CD14-positive monocyte (primary cell): ENCODE data around the gene NFIC. TPM values are rescaled to one million over a fixed set of nuclear protein-coding genes. Genes with fewer than 3 reads are reported as not detected.

ENCODE experiments used
- DNase-seq, 3 donors: peaks; one replicate each; pipeline ENCODE4 v3.0.0-alpha.2; 2011 to 2022
- H2AFZ ChIP-seq: 2 replicates; pipeline ENCODE4 v1.6.0; 2012; ENCODE audit warnings: mild to moderate bottlenecking, low read depth, low read length, inconsistent platforms; ENCODE audit not compliant: insufficient read depth, poor library complexity, severe bottlenecking
- H3K27ac ChIP-seq, 2 donors: 1 replicate in 1 of 2; 2 replicates in 1 of 2; pipeline ENCODE4 v1.5.1; 2012 to 2013; ENCODE audit warnings: low read length in 2 of 2, control low read depth in 1 of 2, inconsistent platforms in 1 of 2, low read depth in 1 of 2, mild to moderate bottlenecking in 1 of 2
- H3K27me3 ChIP-seq, 2 donors: one replicate each; pipeline versions ENCODE4 v1.6.0 to v1.6.1; 2011 to 2013; ENCODE audit warnings: low read length in 2 of 2; ENCODE audit not compliant: control insufficient read depth in 2 of 2, insufficient read depth in 2 of 2
- H3K36me3 ChIP-seq, 2 donors: replicated peaks in 1 of 2; 1 replicate in 1 of 2; 2 replicates in 1 of 2; pipeline versions ENCODE4 v1.5.1 to v1.6.1; 2012 to 2013; ENCODE audit warnings: low read length in 2 of 2, control low read depth in 1 of 2, inconsistent platforms in 1 of 2, mild to moderate bottlenecking in 1 of 2; ENCODE audit not compliant: insufficient read depth in 2 of 2, control insufficient read depth in 1 of 2
- H3K4me1 ChIP-seq, 2 donors: 1 replicate in 1 of 2; 2 replicates in 1 of 2; pipeline versions ENCODE4 v1.5.1 to v1.6.1; 2012 to 2013; ENCODE audit warnings: low read length in 2 of 2, control low read depth in 1 of 2, inconsistent platforms in 1 of 2, mild to moderate bottlenecking in 1 of 2, moderate library complexity in 1 of 2; ENCODE audit not compliant: insufficient read depth in 2 of 2, control insufficient read depth in 1 of 2
- H3K4me2 ChIP-seq: replicated peaks from 2 replicates; pipeline ENCODE3; 2012; ENCODE audit warnings: low read length, moderate library complexity, mild to moderate bottlenecking; ENCODE audit not compliant: poor library complexity, severe bottlenecking; ENCODE audit errors: extremely low read depth
- H3K4me3 ChIP-seq, 3 experiments: fragments of 200-600 bp in 1 of 3; sonication (generic) in 1 of 3; replicated peaks in 1 of 3; 1 replicate in 2 of 3; 2 replicates in 1 of 3; pipeline ENCODE4 v1.5.1; 2011 to 2013; ENCODE audit warnings: low read length in 3 of 3, mild to moderate bottlenecking in 3 of 3, control low read depth in 2 of 3, low read depth in 2 of 3, inconsistent platforms in 1 of 3, moderate library complexity in 1 of 3
- H3K79me2 ChIP-seq: 2 replicates; pipeline ENCODE4 v1.6.0; 2012; ENCODE audit warnings: mild to moderate bottlenecking, control low read depth, inconsistent platforms, low read length, moderate library complexity; ENCODE audit not compliant: insufficient read depth
- H3K9ac ChIP-seq: 2 replicates; pipeline ENCODE4 v1.6.0; 2017; ENCODE audit warnings: low read length, mild to moderate bottlenecking; ENCODE audit not compliant: insufficient read depth, poor library complexity, severe bottlenecking
- H3K9me3 ChIP-seq, 2 donors: replicated peaks in 1 of 2; 1 replicate in 1 of 2; 2 replicates in 1 of 2; pipeline versions ENCODE4 v1.5.1 to v1.6.1; 2012 to 2013; ENCODE audit warnings: low read length in 2 of 2, control low read depth in 1 of 2; ENCODE audit not compliant: control insufficient read depth in 1 of 2, insufficient read depth in 1 of 2
- H4K20me1 ChIP-seq: 2 replicates; pipeline ENCODE4 v1.6.0; 2012; ENCODE audit warnings: mild to moderate bottlenecking, low read length, control low read depth, moderate library complexity; ENCODE audit not compliant: insufficient read depth
- H3K27ac Mint-ChIP-seq, 7 donors: one replicate each; pipeline ENCODE4 v1.8.0; 2020; ENCODE audit warnings: mild to moderate bottlenecking in 7 of 7, mixed read lengths in 7 of 7, moderate library complexity in 6 of 7, inconsistent platforms in 2 of 7
- H3K27me3 Mint-ChIP-seq, 3 donors: one replicate each; pipeline ENCODE4 v1.8.0; 2021 to 2022; ENCODE audit warnings: low read depth in 3 of 3, mild to moderate bottlenecking in 3 of 3, mixed read lengths in 3 of 3, moderate library complexity in 3 of 3, inconsistent platforms in 1 of 3
- H3K36me3 Mint-ChIP-seq, 2 donors: one replicate each; pipeline ENCODE4 v1.8.0; 2020; ENCODE audit warnings: mixed read lengths in 2 of 2, inconsistent platforms in 1 of 2, mild to moderate bottlenecking in 1 of 2
- H3K4me1 Mint-ChIP-seq: one replicate; pipeline ENCODE4 v1.8.0; 2020; ENCODE audit warnings: mild to moderate bottlenecking, mixed read lengths
- H3K4me3 Mint-ChIP-seq, 2 donors: one replicate each; pipeline ENCODE4 v1.8.0; 2020; ENCODE audit warnings: mild to moderate bottlenecking in 2 of 2, mixed read lengths in 2 of 2, moderate library complexity in 1 of 2
- H3K9me3 Mint-ChIP-seq, 7 donors: one replicate each; pipeline ENCODE4 v1.8.0; 2020 to 2022; ENCODE audit warnings: mixed read lengths in 7 of 7, mild to moderate bottlenecking in 6 of 7, moderate library complexity in 6 of 7, inconsistent platforms in 2 of 7
- CTCF ChIP-seq: fragments of 200-600 bp; IDR thresholded peaks from one replicate; pipeline ENCODE4 v1.8.0; 2022; ENCODE audit warnings: antibody characterized with exemption, mild to moderate bottlenecking
- WGBS: methylation state at CpG from one replicate; pipeline ENCODE4 v1.1.5; 2013; ENCODE audit warnings: missing lambda C conversion rate; ENCODE audit not compliant: insufficient coverage; 5-methylcytosine and 5-hydroxymethylcytosine counted together
- intact Hi-C, 2 donors: fragments of 100-400 bp; cut with micrococcal nuclease; formaldehyde crosslinking; loops; one replicate each; pipeline versions ENCODE4 v1.15.0 to v1.15.1; 2023
- polyA plus RNA-seq, 3 donors: library from polyadenylated mRNA; depleted of rRNA in 1 of 3; unstranded in 2 of 3; stranded (reverse) in 1 of 3; fragments of 300-500 nt in 2 of 3; fragments of >200 nt in 1 of 3; fragmentation: Illumina TruSeq in 2 of 3; gene quantifications; 1 replicate in 2 of 3; 2 replicates in 1 of 3; pipeline ENCODE4 v1.2.3, GENCODE V29; 2012 to 2021

NFIC gene
- polyA plus RNA-seq, 3 donors, result 7.0 to 13.8 (median 11.5) TPM

- Mint-ChIP-seq H3K27me3 (peaks cover 3 to 8% (median 4%) of the 10 kb centered on the region in 3 donors), H3K4me1 (peaks cover 9% of the 10 kb centered on the region), H3K27ac (no peak overlapping the region), H3K36me3 (no peaks in the 10 kb centered on the region), H3K4me3 (no peak overlapping the region), H3K9me3 (peaks cover 0 to 19% (median 6%) of the 10 kb centered on the region in 7 donors)
- H3K79me2 ChIP-seq, result no peaks in the 10 kb centered on the region
- TF ChIP-seq CTCF, result no peak
- intact Hi-C loops, result no loop called here
- H3K4me2 ChIP-seq, result no peak overlapping the region
- DNase-seq, result no peak
- no peak overlapping the region for H3K9ac ChIP-seq
- 92% methylated on average over 9 of the region's 15 CpGs for WGBS
- no peak overlapping the region for H2AFZ ChIP-seq
- H3K4me1 ChIP-seq, result peaks cover 7 to 8% of the 10 kb centered on the region in 2 donors
- no peaks in the 10 kb centered on the region for H3K36me3 ChIP-seq
- no peak overlapping the region for H3K4me3 ChIP-seq
- no peak overlapping the region for H3K27ac ChIP-seq
- H4K20me1 ChIP-seq, result no peaks in the 10 kb centered on the region
- no peaks in the 10 kb centered on the region for H3K27me3 ChIP-seq
- H3K9me3 ChIP-seq, result peaks cover 0 to 9% of the 10 kb centered on the region in 2 donors
Observed at GRCh38 chr19:3335431-3336350, 30.7 kb upstream of the NFIC start.

- Histone ChIP-seq H3K4me3 (no peak overlapping the region), H4K20me1 (no peaks in the 10 kb centered on the region), H3K9ac (no peak overlapping the region), H3K27ac (no peak overlapping the region), H3K27me3 (no peaks in the 10 kb centered on the region), H2AFZ (no peak overlapping the region), H3K4me2 (no peak overlapping the region), H3K79me2 (no peaks in the 10 kb centered on the region), H3K36me3 (no peaks in the 10 kb centered on the region), H3K9me3 (peaks cover 0 to 9% of the 10 kb centered on the region in 2 donors), H3K4me1 (peaks cover 7 to 8% of the 10 kb centered on the region in 2 donors)
- Mint-ChIP-seq H3K4me3 (no peak overlapping the region), H3K27ac (no peak overlapping the region), H3K4me1 (peaks cover 9% of the 10 kb centered on the region), H3K36me3 (no peaks in the 10 kb centered on the region), H3K9me3 (peaks cover 0 to 17% (median 6%) of the 10 kb centered on the region in 7 donors), H3K27me3 (peaks cover 0 to 8% (median 4%) of the 10 kb centered on the region in 3 donors)
- WGBS, result 34% methylated on average over 3 of the region's 5 CpGs
- DNase-seq, result no peak
- TF ChIP-seq CTCF, result no peak
- intact Hi-C loops, result no loop called here
Observed at GRCh38 chr19:3336351-3336679, 30.1 kb upstream of the NFIC start.
